HT-29 (cell line): ENCODE data around the gene IL1RL2. TPM values are rescaled to one million over a fixed set of nuclear protein-coding genes. Genes with fewer than 3 reads are reported as not detected.

Experiments
- DNase-seq: peaks from one replicate; pipeline ENCODE4 v3.0.0-alpha.2; 2015; ENCODE audit warnings: low spot score
- total RNA-seq: library from RNA; depleted of rRNA; stranded (reverse); fragments of >200 nt; shearing (Covaris generic); gene quantifications from 2 replicates; pipeline ENCODE4 v1.2.3, GENCODE V29; 2014

The IL1RL2 gene
- total RNA-seq, 1 experiment from 2014 or later: 2.4 TPM

DNA sequence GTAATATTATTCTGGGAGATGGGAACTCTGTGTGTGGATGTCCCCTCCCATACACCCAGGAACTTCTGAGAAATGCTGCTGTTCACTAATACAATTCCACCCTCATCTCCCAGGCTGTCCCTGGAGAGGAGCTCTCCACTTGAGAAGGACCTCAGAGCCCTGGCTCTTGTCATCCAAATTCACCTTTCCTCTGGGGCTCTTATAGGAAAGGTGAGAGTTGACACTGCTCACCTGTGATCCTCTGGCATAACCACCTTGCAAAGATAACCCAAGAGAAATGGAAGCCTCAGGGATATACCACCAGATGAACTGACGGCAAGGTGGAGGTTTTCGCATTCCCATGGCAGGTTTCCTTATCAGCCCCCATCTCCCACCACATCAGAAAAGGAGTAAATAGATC, 52.0 kb downstream of the IL1RL2 start:
- no peak for DNase-seq

DNA sequence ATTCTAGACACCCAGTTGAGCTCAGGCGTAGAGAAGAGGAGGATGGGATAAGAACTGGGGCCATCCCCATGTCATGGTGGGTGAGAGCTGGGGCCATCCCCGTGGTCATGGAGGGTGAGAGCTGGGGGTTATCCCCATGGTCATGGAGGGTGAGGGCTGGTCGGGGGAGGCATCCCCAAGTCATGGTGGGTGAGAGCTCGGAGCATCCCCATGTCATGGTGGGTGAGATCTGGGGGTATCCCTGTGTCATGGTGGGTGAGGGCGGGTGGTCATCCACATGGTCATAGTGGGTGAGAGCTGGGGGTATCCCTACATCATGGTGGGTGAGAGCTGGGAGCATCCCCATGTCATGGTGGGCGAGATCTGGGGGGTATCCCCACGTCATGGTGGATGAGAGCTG, 52.5 kb downstream of the IL1RL2 start:
- no peak for DNase-seq

DNA sequence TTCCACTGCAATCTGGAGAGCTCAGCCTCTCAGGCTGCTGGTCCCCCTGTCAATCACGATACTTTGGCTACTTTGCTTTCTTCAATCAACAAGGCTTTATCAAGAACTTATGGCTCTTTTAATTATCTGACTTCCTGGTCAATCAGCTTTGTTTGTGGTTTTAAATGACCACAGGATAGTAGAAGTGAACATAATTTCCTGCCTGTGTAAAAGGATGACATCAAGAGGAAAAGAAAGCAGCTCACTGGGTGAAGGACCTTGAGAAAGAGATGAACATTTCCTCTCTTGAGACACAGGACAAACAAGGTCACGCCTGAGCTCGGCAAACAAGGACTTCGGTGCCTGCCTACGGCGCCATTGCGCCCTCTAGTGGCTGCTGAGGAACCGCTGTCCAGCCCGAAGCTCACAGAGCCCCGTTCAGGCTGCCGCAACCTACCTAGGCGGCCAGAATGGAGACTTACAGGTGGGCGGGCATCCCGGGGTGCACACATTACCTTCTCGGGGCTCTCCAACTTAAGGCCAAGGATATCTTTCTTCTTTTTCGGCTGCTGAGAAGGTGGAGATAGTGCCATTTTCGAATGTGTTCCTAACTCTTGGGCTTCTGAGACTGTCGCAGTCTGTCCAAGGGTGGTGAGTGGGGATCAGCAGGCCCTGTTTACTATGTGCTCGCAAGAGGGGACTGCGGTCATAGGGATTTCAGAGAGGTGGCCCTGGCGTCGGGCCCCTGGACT, 54.0 kb downstream of the IL1RL2 start:
- DNase-seq: peak; percentile 91

DNA sequence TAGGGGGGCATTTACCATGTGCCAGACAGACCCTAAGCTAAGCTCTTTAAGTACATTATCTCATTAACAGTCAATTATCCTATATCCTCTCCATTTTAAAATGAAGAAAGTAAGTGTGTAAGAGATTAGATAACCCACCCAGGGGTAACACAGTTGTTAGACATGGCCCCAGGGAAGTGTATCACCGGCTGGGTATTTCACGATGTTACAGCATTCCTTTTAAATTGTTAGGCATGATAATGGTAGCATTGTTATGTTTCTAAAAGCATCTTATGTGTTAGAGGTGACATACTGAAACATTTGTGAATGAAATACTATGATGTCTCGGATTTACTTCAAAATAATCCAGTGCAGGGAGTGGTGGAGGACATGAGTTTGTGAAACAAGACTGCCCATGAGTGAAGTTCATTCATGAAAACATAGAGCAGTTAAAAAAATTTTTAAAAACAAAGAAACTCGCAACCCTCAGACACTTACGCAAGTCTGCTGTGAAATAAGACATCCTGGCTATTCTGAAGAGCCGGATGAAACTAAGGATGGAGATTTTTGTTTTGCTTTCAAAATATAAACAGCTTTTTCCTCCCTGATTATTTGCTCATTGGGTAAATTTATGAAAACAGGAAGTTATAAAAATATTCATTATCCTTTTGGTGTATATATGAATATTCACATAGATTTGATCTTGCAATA, 54.9 kb downstream of the IL1RL2 start:
- no peak for DNase-seq

DNA sequence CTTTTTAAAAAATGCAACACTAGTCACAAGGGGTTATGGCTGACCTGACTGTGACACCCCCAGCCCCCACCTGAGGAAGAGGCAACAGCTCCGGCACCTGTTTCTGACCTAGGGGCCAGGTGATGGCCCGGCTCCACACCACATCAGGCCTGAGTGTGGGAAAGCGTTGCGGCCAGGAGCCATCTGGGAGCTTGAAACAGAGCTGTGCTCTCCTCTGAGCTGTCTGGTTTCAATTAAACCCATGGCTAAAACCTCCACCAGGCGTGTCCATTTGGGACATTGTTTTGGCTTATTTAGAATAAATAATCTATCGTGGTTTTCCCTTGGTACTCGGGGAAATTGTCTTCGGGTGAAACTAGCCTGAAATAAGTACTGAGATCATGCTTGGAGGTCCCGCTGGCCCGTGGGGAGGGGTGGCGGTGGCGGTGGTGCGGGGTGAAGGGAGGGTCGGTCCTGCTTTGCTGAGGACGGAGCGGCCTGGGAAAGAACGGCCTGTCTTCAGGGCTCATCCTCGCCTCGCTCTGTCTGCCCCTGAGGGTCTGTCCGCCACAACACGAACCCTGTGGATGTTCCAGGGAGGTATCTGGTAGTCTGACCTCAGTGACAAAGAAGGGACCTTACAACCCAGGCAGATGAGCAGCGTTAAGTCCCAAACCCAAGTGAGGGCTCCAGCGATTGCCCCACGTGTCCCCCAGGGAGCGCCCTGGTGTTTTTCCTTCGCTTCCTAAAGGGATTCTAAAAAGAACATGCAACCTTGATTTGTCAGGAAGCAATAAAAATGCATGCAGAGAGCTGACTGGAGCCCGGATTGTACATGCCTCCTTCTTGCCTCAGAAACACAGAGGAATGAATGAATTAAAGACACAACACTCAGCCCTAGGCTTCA, 58.7 kb downstream of the IL1RL2 start:
- DNase-seq: no peak

DNA sequence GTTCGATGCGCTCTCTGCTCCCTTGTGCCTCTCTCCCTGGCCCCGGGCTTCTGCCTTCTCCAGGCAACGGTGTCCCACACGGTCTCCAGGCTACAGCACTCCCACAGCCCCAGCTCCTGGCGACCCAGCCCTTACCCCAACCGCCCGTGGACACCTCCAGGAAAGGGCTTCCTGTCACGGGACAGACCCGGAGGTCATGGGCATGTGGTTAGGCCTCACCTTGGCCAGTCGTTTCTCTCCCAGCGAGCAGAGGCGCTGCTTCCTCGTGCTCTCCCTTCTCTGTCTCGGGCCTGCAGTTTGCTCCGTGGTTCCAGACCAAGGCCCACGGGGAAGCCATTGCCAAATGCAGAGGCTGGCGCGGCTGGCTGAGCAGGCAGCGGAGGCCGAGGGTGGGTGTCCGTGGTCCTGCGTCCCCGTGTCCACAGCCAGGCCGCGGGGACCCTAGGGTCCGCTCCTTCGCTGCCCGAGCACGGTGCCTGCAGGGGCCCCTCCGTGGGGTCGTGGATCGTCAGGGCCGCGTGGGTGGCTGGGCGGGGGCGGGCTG, 63.5 kb downstream of the IL1RL2 start:
- DNase-seq: no peak

DNA sequence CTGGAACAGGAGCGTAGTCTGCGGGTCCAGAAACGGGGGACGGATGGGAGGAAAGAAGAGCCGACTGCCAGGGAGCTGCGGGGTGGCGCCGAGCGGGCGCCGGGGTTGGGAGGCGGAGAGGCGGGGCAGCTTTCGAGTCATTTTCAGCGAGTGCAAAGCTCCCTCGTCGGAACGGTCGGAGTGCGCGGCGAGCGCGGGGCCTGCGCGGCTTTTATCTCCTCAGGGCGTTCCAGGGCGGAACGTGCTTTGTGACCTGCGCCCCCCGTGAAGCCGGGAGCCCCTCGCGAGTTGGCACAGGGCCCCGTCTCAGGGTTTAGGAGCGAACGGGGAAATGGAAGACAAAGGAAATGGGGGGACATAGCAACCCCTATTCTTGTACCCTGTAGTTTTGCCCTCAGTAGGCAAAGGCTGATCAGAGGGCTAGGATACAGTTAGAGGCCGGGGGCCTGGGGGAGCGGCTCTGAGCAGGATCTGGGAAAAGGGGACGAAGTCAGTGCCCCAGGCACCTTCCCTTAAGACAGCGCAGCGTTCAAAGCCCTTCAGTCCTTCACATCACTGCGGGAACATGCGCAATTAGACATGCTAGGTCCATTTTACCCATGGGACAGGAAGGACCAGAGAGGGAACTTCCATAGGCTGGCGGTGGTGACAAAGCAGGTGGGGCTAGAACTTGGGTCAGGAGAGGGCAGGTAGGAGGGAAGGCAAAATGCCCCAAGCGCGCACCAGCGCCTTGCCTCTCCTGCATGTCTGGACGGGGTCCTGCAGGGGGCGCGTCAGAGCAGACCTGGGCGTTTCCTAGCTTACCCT, 64.4 kb downstream of the IL1RL2 start:
- DNase-seq: peak; percentile 43

DNA sequence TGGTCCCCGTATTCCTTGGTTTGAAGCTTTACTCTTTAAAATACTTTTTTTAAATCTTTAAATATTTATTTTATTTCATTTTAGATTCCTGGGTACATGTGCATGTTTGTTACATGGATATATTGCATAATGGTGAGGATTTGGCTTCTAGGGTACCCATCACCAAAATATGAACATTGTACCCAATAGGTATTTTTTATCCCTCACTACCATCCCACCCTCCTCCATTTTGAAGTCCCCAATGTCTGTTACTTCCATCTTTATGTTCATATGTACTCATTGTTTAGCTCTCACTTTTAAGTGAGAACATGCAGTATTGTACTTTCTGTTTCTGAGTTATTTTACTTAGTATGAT, 65.0 kb downstream of the IL1RL2 start:
- DNase-seq: no peak

DNA sequence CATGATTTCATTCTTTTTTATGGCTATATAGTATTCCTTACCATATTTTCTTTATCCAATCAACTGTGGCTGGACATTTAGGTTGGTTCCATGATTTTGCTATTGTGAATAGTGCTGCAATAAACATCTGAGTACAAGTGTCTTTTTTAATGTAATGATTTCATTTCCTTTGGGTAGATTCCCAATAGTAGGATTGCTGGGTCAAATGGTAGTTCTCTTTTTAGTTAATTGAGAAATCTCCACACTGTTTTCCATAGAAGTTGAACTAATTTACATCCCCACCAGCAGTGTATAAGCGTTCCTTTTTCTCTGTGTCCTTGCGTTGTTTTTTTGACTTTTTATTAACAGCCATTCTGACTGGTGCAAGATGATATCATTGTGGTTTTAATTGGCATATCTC, 65.4 kb downstream of the IL1RL2 start:
- no peak for DNase-seq

DNA sequence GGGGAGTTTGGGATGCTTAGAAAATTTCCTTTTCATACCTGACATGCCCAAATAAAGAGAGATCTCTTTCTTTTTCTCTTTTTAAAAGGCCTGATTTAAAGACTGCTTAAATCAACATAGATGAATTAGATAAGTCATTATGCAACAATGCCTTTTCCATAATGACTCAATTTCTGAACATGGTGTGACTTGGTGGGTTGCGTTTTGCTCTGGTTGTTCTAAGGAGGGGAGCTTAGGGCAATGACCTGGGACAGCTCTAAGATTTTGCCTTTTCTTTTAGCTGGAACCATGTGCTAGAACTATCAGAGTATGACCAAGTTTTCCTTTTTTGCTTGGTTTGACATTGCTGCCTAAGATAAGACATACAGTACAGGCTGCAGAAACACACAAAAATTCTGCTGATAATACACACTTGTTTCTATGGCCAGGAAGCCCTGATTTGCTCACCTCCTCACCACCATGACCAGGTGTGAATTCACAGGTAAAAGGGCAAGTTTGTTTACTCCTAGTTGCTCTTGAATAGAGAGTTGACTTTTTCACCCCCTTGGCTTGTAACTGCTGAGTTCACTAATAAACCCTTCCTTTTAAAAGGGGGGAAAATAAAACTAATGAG, 66.4 kb downstream of the IL1RL2 start:
- DNase-seq: no peak

DNA sequence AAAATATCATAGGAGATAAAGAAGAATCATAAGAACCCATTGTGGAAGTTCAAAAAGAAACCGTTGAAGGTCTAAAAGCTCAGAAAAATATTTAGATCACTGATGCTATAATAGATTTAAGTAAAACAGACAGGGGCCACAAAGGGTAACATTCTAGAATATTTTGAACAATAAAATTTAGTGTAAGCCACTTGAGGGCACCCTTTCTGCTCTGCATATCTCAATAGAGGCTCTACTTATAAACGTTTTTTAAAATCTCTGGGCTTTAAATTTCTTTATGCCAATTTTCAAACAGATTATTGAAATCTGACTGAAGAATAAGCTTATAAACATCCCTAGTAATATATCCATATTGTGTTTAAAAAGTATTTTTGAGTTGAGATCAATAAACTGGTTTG, 66.9 kb downstream of the IL1RL2 start:
- DNase-seq: no peak

DNA sequence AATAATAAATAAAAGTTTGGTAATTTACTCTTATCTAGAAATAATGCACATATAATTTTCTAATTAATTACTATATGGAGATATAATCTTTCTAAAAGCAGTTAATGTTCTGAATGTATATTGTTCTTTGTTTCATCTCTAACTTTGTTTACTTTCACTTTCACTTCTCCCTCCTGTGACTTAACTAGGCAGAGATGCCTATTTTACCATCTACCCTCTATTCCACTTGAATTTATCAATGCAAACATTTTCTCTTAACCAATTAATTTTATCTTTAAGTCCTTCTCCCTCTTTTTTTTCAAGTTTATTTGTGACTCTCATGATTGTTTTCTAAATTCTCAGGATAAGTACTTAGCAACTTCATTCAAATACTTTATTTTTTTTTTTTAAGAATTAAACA, 69.5 kb downstream of the IL1RL2 start:
- no peak for DNase-seq

DNA sequence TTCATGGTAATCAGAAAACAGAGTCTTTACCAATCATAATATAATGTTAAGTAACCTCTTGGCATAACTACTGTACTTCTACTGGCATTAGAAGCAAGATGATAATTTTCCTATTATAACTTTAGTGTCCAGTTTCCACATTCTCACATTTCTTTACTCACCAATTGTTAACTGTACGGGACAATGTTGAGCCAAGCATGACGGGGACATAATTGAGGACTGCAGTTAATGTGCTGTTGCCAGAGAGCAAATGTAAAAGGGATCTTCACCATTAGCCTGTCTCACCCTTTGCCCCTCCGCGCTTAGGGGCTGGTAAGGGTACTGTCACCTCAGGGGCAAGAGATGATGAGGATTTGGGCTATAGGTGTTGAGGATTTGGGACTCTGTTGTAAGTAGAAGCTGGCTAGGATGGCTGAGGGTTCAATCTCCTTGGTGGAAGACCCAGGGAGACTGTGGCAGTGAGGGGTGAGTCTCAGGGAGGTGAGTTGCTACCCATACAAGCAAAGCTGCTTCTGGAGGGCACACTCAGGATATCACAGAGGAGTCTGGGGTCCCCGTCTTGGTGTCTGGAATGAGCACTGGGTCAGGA, 70.1 kb downstream of the IL1RL2 start:
- DNase-seq: no peak

DNA sequence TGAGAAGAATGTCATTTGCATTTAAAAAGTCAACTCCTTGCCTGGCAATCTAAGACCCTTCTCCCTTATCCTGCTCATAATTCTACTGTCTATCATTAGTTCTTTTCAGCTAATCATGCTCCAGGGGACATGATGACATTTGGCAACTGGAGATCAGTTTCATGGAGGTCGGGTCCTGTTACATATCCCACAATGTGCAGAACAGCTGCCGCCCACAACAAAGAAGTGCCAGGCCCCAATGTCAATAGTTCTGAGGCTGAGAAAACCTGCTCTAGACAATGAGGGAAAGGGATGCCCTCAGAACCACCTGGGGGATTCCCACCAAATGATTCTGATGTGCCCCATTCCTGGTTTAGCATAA, 71.2 kb downstream of the IL1RL2 start:
- DNase-seq: no peak

DNA sequence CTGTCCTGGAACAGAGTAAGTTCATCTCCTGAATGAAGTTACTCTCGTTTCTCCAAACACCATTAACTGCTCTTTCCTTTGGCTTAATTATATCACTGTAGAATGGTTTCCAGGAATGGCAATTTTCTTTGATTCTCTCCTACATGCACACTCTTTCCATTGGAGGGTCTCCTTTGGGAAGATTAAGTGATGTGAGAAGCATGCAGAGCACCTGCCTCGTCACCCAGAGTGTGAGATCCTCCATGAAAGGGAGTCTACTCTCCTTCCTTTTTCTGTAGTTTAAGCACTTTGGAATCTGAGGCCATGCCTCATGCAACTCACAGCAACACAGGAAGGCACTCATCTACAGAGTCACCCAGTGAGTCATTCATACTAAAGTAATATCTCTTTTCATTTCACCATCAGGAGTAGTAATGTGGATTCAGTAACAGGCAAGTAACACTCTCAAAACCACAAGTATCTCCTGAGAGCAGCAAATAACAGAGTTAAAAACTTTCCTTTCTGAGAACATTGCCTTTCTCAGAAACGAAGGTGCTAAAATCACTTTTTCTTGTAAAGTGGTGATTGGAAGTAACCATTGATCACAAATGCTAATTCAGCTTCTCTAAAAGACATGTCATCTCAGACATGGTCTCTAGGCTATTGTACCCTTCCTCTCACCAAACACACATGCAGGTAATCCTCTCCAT, 71.7 kb downstream of the IL1RL2 start:
- no peak for DNase-seq

DNA sequence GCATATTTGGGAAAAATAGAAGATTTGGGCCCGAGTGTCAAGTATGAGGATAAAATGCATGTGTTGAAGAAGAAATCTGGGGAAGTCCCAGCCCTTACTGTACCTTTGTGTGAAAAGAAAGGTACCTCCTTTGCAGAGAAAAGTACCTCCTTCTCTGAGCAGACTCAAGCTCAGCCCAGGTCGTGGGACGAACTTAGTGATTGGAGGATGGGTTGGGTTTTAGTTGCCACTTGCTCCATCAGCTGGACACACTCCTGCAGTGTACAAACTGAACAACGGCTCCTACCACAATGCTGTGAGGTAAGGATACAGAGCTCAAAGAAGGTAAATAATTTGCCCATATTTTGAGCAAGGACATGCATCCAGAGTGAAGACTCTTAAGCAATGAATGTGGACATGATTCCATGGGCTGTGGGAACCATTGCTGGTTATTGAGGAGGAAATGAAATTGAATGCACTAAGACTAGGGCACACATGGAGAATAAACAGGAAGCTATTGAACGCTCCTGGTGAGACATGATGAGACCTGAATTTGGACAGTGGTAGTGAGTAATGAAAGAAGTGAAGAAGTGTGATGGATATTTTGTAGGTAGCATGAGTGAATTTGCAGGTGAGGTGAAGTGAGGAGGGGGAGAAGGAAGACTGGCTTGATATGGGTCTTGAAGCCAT, 74.8 kb downstream of the IL1RL2 start:
- no peak for DNase-seq

DNA sequence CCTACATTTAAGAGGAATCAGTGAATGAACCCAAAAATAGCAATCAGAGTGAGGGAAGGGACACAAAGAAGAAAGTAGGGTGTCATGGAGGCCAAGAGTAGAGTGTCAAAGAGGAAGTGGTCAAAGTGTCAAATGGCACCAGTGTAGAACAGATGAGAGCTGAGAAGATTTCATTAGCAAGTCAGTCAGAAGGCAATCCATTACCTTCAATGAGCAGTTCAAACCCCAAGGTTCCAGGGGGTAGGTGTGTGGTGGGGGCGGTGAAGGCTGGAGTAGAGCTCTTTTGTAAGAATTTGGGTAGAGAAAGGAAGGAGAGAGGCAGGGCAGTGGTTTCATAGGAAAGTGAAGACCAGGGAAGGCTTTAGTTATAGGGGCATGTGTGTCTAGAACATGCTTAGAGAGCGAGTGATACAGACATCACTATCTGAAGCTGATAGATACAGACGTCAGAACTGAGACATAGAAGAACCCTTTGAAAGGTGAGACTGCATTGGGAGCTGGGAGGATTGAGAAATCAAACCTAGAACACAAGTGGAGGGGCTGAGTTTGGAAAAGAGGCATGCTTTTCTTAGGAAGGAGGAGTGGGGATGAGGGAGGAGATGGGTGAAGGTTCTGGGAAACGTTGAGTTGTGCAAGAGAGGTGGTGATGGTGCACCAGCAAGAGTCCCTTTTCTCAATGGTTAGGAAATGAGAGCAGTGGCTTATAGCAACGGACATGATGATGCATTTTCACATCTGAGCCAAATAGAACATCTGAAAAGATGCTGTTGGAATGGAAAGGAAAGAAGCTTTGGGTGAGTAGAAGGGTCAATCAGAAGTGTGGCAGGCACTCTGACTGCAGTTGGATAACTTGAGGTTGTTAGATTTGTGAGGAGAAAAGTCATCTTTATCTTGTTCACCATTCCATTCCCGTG, 75.7 kb downstream of the IL1RL2 start:
- no peak for DNase-seq

DNA sequence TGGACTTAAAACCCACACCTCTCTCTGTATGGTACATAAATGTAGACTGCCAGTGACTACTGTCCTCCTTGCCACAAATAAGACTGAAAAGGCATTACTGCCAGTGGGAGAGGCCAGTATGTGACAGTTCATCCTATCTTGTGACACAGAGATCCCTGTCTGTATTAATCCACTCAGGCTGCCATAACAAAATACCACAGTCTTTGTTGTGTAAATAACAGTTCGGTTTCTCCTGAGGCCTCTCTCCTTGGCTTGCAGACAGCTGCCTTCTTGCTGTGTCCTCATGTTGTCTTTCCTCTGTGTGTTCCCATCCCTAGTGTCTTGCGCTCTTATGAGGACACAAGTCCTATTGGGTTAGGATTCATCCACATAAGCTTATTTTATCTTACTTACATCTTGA, 78.1 kb downstream of the IL1RL2 start:
- no peak for DNase-seq
